Stimulated activated CD8-positive, alpha-beta memory T cell treated with anti-CD3 and anti-CD28 coated beads, Interleukin-7, amount 100 ng/mL, for 48 hours (primary cell): ENCODE measurements around the gene GHRH.

Experiments
- DNase-seq, 2 donors: peaks; one replicate each; pipeline ENCODE4 v3.0.0-alpha.2; 2020; ENCODE audit warnings: low read depth in 1 of 2; ENCODE audit errors: extremely low read depth in 1 of 2

The GHRH gene

DNA sequence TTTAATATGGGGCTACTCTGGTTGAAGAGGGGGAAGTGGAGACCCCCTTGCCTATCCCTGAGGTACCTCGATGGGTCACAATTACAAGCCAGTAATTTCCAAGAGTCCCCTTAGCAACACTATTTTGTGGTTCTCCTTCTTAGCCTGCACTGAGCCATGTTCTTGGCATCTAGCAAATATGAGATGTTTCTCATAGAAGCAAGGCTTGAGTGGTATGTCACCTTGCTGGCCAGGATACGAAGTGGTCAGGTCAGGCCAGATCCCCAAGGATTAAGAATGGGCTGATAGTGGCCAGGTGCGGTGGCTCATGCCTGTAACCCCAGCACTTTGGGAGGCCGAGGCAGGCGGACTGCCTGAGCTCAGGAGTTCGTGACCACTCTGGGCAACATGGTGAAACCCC lies 2.1 kb upstream of the GHRH start:
- DNase-seq = no peak

DNA sequence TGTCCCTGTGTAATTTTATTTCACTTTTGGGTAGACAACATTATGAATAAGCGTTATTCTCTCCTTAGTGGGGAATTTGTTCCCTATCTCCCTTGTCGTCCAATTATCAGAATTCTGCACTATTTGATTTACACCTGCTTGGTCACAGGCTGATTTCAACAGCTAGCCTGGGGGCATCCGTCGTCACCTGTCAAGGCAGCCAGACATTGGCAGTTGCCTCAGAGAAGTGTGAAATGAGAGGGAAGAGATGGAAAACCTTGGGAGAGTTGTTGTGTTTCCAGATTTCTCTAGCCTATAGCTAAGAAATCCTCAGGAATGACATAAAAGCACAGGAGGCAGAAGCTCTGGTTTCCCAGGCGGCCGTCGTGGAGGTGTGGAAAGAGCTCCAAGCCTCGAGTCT lies 891 bp upstream of the GHRH start:
- DNase-seq = no peak

DNA sequence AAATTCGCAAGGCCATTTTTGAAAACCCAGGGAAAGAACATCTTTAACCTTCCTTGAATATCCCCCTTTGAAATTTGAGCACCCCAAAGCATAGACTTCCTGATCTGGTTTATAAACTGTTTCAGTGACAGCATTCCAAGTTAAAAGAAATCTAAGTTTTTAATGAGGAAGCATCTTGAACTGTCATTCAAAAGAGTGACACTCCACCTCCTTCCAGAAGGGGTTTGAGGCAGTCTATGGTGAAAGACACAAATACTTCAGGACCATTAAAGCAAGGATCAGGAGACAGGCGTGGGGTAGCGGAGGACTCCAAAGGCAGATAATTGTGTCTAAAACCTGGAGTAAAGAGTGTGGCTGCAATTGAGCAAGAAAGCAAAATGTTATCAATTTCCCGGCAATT lies 691 bp downstream of the GHRH start:
- DNase-seq = no peak

DNA sequence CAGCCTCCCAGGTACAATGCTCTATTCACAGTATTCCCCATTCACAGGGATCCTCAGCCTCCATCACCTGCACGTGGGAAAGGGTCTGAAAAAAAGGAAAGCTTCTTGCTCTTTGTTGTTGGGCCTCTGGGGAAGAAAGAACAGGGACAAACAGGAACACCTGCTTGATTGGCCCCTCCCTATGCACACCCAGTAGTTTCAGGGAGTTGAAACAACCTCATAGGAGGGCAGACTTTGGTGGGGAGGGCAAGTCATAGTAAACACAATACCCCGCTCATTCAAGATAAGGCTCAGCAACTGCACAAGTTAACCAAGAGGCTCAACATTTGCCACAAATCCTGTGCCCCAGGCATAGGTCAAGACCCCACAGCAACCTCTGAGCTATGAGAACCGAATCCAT lies 1.7 kb downstream of the GHRH start:
- DNase-seq = no peak

DNA sequence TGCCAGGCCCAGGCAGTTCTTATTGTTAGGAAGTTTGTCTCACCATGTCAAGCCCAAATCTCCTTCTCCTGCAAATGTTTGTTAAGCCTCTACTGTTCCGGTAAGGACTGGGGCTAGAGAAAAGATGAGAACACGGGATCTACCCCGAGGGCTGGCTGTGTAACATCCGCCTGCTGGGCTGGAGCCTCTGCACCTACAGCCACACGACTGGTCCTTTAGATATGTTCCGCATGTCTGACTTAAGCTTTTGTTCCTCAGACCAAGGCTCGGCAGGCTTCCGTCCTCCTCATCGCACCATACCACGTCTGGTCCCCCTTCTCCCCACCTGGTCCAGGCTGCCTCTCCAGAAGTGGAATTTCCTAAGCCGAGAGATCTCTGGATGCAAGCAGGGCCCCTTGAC lies 2.6 kb downstream of the GHRH start:
- no peak for DNase-seq

DNA sequence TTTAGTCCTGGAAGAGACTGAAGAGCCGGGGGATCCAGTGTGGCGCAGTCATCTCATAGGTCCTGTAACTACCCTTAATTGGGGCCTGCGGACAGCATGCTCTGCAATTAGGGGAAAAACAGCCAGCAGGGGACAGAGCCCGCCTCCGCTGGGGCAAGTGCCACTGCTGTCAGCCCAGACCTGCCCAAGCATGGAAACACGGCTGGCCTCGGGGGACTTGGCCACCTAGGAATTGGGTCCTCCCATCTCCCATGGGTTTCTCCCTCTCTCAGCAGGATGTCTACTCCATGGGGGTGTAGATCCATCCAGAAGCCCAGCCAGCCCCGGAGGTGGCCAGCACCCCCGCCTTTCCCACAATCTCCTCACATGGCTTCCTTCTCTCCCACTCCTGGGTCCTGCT lies 3.6 kb downstream of the GHRH start:
- DNase-seq = no peak

DNA sequence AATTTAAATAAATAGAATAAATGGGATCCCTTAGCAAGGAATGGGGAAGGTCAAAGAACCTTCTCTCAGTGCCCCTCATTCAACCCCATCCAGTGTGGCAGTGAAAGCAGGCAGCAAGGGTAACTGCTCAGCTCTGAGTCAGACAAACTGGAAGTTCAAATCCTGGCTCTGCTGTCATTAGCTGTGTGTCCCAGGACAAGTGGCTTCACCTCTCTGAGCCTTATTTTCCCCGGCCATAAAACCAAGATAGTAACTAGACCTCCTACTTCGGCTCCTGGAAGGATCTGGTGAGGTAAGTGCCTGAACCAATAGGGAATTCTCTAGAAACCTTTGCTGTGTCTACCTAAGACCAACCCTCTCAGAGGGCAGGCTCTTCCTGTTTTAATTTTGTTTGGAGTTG lies 4.1 kb downstream of the GHRH start:
- DNase-seq = no peak

DNA sequence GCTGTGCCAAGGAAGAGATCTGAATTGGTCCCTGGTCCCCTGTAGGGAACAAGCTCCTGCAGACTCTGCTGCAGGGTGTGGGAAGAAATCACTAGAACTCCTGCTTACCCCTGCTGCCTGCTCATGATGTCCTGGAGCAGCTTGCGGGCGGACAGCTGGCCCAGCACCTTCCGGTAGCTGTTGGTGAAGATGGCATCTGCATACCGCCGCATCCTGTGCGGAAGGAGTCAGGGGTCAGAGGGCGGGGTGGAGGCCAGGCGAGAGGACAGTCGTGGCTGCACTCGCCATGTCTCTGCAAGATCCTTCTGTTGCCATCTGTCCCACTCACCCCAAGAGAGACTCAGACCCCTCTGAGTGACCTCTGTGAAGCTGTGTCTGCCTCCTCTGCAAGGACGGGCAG lies 5.3 kb downstream of the GHRH start:
- DNase-seq = no peak

DNA sequence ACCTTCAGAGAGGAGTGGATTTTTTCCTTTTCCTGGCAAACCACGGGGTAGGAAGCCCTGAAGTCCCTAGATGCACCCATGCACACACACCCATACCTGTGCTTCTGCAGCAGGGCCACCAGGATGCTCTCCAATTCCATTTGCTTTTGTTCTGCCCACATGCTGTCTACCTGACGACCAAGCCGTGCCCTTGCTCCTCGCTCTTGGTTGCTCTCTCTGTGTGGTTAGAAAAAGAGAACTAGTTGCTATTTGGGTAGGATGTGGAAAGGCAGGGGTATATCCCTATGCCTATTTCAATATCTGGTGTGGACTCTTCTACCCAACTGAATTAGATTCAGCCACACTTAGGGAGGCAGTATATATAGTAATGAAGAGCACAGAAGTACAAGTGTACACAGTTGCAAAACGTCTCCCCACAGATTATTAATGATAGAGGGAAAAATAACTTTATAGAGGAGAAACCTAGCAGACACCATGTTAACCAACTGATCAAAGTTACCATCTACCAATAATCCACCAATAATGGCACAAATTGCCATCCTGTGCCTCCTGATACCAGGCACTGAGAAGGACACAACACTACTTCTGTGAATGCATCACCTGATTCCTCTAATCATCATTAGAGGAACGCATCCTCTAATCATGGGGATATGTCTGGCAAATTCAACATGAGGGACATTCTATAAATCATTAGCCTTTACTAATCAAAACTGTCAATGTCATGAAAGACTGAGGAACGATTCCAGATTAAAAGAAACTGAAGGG lies 7.3 kb downstream of the GHRH start:
- no peak for DNase-seq

DNA sequence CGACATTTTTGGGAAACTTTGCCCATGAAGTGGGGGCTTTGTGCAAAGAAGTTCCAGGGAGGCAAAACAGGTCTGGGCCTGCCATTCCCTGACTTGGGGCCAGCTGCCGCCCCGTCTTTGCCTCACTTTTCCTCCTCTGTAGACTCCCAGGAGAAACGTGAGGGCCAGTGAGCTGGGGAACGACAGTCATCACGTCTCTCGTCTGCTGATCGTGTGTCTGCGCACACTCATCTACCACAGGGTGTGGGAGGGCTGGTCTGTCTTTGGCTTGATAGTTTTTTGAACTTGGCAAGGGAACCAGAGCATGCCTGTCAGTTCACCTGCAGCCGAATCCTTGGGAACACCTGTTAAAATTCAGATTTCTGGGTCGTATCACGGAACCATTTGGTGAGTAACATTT lies 8.5 kb downstream of the GHRH start:
- no peak for DNase-seq

DNA sequence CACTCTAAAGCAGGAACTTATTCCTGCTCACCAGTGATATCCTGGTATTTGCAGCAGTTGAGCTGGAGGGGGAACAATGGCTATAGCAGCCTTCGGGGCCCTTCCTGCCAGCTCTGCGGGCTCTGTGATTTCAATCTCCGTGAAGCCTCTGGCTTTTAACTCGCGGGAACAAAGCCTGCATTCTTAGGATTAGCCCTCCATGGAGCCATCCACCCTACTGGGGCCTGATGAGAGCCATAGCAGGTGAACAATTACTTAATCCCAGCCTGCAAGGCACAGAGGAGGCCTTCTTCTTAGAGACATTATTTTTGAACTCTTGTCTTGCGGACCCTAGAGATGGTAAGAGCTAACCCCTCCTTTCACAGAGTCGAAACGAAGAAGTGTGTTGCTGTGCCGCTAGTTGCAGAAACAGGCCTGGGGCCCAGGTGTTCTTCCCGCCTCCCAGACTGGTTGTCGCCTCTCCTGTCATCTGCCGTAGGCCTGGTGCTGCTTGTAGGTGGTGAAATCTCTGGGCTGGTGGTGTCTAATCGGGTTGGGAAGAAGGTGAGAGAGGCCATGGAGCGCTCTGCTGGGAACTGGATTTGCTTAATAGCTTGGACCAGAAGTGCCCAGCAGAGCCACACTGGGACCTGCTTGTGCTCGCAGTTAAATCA lies 9.7 kb downstream of the GHRH start:
- no peak for DNase-seq

DNA sequence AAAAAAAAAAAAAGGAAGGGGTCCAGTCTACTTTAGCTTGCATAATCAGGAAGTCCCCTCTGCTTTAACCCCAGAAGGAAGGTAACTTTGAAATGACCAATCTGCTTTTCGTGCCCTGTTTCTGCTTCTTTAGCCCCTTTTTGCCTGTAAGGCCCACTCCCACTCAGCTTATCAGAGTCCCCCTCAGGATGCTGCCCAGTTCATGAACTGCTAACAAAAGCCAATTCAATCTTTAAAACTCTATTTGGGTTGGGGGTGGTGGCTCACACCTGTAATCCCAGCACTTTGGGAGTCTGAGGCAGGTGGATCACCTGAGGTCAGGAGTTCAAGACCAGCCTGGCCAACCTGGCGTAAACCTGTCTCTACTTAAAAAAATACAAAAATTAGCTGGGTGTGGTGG lies 12.3 kb downstream of the GHRH start:
- no peak for DNase-seq

DNA sequence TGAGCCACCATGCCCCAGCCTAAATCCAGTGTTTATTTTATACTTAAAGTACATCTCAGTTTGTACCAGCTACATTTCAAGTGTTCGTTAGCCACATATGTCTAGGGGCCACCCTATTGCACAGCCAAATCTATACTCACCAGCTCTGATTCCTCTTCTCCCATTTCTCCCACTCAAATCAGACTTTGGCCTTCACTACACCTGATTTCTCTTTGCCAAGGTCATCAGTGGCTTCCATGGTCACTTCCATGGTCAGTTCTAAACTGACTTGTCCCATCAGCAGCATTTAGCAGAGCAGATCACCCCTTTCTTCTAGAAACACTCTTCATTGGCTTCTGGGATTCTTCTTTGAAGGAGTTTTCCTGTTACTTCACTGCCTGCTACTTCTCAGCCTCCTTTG lies 14.1 kb downstream of the GHRH start:
- no peak for DNase-seq

DNA sequence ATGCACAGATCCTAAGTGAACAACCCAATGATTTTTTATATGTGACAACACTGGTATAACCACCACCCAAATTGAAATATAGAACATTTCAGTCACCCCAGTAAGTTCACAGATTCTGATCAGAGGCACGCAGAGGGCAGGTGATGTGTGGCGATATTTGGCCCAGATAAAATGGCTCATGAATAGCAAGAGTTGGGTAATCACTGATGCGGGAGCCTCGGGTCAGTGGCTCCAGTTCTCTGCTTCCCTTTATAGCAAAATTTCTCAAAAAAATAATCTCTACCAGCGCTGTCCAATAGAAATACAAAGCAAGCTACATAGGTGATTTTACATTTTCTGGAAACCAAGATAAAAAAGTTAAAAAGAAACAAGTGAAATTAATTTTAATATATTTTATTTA lies 14.9 kb downstream of the GHRH start:
- DNase-seq = no peak

DNA sequence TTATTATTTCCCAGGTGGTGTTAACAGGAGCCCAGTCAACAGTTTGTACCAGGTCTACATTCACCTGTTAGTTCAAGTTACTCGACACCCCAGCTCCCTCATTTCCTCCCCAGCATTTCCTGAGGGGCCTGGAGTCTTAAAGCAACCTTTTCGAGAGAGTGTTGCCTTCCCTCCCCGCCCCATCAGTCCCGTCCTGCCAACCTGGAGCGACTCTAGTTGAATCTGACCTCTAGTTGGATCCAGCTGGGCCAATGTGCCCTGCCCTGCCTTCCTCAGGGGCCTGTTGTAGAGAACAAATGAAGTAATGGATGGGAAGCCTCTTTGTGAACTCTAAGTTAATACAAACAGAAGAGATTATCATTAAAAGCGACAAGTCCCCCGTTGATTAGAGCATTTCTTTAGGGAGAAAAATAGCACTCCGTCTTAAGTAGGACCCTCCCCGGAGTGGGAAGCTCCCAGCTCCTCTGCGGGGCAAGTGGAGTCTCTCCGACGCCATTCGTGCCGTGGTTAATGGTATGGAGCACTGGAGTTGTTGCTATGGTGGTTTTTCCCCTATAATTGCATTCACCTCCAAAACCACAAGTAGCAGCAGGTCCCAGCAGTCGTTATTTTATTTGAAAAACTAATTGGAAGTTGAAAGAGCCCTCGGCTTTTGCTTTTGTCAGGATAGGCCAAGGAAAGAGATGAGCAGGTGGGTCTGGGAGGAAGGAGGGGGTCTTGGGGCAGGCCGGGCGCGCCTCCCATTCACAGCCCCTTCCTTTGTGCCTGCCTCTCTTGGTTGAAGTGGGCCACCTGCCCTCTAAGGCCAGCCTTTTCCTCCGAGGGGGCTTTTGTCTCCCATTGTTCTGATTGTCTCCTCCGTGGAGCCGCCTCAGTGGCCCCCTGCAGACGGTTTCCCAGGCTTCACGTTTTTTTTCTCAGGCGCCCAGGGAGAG lies 16.1 kb downstream of the GHRH start:
- no peak for DNase-seq

DNA sequence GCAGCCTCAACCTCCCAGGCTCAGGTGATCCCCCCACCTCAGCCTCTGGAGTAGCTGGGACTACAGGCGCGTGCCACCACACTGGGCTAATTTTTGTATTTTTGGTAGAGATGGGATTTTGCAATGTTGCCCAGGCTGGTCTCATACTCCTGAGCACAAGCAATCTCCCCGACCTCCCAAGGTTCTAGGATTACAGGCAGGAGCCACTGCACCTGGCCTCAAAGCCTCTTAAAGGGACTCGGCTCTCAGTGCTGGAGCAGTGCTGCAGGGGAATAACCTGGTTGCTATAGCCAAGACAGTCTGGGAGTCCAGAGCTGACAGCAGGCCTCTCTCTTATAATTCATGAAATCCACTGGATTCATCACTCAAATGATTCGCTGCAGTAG lies 17.0 kb downstream of the GHRH start:
- no peak for DNase-seq

DNA sequence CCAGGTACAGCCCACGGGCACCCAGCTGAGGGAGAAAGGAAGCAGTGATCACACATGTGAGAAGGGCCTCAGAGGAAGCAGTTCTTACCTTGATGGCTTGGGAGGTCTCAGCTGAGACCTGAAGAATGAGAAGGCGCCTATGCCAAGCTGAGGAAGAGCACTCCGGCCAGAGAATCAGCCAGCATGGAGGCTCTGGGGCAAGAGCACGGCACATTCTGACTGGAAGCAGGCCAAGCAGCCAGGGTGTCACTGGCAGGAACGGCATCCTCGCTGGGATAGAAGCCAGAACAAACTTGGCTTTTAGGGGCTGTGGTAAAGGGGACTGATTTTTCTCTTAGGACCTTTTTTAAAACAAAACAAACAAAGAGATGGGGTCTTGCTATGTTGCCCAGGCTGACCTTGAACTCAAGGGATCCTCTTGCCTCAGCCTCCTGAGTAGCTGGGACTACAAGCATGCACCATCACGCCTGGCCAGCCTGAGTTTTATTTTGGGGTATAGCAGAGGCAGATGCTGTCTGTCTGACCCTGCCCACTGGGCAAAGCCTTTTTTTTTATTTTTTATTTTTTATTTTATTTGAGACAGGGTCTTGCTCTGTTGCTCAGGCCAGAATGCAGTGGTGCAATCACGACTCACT lies 17.6 kb downstream of the GHRH start:
- DNase-seq = no peak

DNA sequence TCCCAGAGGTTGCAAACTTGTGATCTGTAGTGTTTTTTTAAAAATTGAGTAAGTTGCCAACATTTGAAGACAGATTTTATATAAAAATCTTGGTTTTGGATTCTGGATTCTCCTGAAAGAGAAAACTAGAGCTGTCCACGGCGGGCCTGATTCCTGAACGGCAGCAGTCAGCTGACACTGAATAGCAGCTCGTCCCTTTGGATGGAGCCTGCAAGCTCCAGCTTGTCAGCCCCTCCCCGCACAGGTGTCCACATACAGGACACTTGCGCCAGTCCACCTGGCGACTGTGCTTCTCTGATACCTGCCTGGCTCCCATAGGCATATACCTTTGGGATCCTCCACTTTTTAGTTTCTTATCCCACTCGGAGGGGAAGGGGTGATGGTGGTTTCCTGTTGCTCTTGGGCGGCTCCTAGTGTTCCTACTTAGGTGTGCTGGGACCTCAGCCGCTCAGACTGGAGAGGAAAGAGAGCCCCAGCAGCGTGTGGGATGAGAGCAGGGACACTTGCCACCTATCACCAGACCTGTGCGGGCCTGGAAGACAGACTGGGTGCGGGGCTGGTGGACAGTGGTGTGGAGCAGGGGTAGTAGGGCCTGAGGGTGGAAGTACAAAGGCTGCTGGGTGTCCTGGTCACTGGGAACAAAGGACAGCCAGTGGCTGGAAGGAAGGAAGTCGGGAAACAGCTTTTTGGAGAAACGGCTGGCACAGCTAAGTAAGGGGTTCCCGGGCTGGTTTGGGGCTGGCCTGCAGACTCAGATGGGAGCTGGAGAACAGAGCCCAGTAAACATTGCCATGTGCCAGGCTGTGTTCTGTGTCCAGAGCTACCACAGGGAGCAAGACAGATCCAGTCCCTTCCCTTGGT lies 18.3 kb downstream of the GHRH start:
- DNase-seq = no peak

DNA sequence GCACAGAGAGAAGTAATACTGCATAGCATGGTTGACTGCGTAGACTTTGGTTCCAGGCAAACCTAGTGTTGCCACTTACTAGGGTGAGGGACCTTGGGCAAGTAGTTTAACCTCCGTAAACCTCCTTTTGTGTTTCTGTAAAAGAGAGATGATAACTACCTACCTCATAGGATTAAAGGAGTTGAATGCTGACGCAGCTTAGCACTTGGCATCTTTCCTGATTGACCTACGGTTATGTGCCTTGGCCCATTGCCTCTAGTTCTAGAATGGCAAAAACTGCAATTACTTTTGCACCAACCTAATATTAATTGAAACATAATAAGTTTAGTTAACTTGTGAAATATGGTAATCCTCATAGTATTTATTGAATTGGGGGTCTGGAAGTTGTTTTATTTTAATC lies 19.1 kb downstream of the GHRH start:
- no peak for DNase-seq

DNA sequence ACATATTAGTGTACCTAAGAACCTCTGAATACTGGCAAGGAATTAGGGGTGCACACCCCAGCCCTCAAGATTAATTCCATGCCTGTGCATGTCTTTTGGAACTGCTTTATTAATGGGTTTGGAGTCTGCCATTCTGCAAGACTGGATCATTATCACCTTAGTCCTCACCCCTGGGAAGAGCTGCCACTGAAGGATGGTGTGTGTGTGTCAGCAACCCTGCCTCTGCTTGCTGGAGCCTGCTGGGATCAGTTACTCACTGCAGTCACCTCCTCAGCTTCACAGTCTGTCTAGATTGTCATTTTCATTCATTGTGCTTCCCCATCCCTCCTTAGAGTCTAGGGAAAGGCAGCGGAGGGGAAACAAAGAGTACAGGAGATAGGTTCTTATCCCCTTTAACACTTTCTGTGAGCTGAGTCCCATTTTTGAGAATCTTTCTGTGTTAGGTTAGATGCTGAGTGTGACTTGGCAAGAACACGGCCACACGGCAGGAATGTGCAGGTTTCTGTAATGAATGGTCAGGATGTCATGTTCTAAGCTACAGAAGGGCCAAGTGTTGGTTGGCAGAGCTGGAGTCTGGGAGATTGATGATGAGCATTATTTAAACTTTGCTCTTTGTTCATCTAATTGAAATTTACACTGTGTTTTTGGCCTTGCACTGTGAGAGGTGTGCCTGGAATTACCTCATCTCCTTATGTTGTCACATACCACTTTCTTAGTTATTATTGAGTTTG lies 21.1 kb downstream of the GHRH start:
- DNase-seq = no peak
